Gastrocnemius medialis (tissue), 4 donors: ENCODE measurements around the gene HARS1.

Experiments
- POLR2A ChIP-seq, 2 donors: fragments of 450-650 bp; IDR thresholded peaks; one replicate each; pipeline ENCODE4 v1.6.1; 2017; ENCODE audit warnings: antibody characterized with exemption in 2 of 2, mild to moderate bottlenecking in 2 of 2, moderate library complexity in 2 of 2
- TF ChIP-seq, protein P1 (sequence below), 5 experiments: fragments of 450-650 bp in 3 of 5; fragments of 200-600 bp in 2 of 5; sonication (generic) in 2 of 5; IDR thresholded peaks in 4 of 5; conservative IDR thresholded peaks in 1 of 5; 1 replicate in 4 of 5; 2 replicates in 1 of 5; pipeline ENCODE4 v1.5.1; 2016 to 2019; ENCODE audit warnings: antibody characterized with exemption in 5 of 5, mild to moderate bottlenecking in 3 of 5, moderate library complexity in 3 of 5

DNA sequence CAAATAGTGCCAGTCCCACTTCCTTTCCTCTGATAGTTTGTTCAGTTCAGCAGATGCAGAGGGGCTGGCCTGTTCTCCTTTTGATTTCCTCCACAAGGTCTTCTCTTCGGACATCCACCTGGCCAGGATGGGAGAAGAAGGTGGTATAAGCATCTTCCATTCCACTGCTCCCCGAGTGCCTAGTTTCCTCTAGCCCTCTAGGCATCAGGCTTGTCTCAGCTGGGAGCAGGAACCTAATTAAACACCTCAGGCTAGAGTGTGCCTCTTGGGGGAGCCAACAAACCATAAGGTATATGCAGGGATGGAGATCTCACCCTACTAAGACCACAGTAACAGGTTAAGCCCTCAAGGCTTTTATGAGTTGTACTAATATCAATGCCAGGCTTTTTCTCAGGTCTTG, 17.0 kb downstream of the HARS1 start:
- TF ChIP-seq, protein P1, sequence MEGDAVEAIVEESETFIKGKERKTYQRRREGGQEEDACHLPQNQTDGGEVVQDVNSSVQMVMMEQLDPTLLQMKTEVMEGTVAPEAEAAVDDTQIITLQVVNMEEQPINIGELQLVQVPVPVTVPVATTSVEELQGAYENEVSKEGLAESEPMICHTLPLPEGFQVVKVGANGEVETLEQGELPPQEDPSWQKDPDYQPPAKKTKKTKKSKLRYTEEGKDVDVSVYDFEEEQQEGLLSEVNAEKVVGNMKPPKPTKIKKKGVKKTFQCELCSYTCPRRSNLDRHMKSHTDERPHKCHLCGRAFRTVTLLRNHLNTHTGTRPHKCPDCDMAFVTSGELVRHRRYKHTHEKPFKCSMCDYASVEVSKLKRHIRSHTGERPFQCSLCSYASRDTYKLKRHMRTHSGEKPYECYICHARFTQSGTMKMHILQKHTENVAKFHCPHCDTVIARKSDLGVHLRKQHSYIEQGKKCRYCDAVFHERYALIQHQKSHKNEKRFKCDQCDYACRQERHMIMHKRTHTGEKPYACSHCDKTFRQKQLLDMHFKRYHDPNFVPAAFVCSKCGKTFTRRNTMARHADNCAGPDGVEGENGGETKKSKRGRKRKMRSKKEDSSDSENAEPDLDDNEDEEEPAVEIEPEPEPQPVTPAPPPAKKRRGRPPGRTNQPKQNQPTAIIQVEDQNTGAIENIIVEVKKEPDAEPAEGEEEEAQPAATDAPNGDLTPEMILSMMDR (IDR thresholded peaks at IDR 0.05 in 4 of 5, conservative IDR thresholded peaks at IDR 0.05 in 1 of 5) = no peak
- TF ChIP-seq POLR2A (IDR thresholded peaks at IDR 0.05) = no peak
